HG02798 (cell line): ENCODE measurements around the gene NPAS1.
"Not testable (repeated sequence)": the region's sequence is repeated elsewhere in the genome, so short reads cannot be mapped to it uniquely, and the experiment has no call there.

Experiments
- ATAC-seq: cut with Tn5 transposase; IDR thresholded peaks from one replicate; pipeline ENCODE4 v1.9.1; 2021; ENCODE audit warnings: mild to moderate bottlenecking; ENCODE audit not compliant: unreplicated experiment, poor library complexity

The NPAS1 gene

GRCh38 chr19:46990991-46991676 lies 28.5 kb upstream of the NPAS1 start:
- ATAC-seq = no peak

GRCh38 chr19:46992699-46993535 lies 26.7 kb upstream of the NPAS1 start:
- ATAC-seq = no peak

- no peak for ATAC-seq
These were observed 26.0 kb upstream of the NPAS1 start for GRCh38 chr19:46993622-46994021.

- no peak for ATAC-seq
These were observed 25.4 kb upstream of the NPAS1 start for GRCh38 chr19:46994141-46994686.

- ATAC-seq = no peak
These were observed 24.1 kb upstream of the NPAS1 start for GRCh38 chr19:46995492-46995891.

GRCh38 chr19:46998445-46999125 lies 21.1 kb upstream of the NPAS1 start:
- ATAC-seq = no peak

- no peak for ATAC-seq
These were observed 20.3 kb upstream of the NPAS1 start for GRCh38 chr19:46999377-46999776.

- ATAC-seq = no peak
These were observed 19.8 kb upstream of the NPAS1 start for GRCh38 chr19:46999878-47000277.

- ATAC-seq = no peak
These were observed 19.3 kb upstream of the NPAS1 start for GRCh38 chr19:47000373-47000772.

GRCh38 chr19:47001584-47001983 lies 18.1 kb upstream of the NPAS1 start:
- no peak for ATAC-seq

- no peak for ATAC-seq
These were observed 17.4 kb upstream of the NPAS1 start for GRCh38 chr19:47002106-47002766.

- ATAC-seq = no peak
These were observed 16.6 kb upstream of the NPAS1 start for GRCh38 chr19:47002853-47003610.

- no peak for ATAC-seq
These were observed 15.8 kb upstream of the NPAS1 start for GRCh38 chr19:47003611-47004465.

- no peak for ATAC-seq
These were observed 14.4 kb upstream of the NPAS1 start for GRCh38 chr19:47005164-47005641.

- ATAC-seq = no peak
These were observed 13.8 kb upstream of the NPAS1 start for GRCh38 chr19:47005873-47006272.

GRCh38 chr19:47006496-47006895 lies 13.1 kb upstream of the NPAS1 start:
- ATAC-seq = no peak

GRCh38 chr19:47010549-47010948 lies 9.1 kb upstream of the NPAS1 start:
- not testable (repeated sequence) for ATAC-seq

- ATAC-seq = no peak
These were observed 7.0 kb upstream of the NPAS1 start for GRCh38 chr19:47012617-47013016.
